Naive thymus-derived CD8-positive, alpha-beta T cell (primary cell): Measurements from ENCODE around the gene ZNF318. TPM values are rescaled to one million over a fixed set of nuclear protein-coding genes. Genes with fewer than 3 reads are reported as not detected.
"Not testable (repeated sequence)": the region's sequence is repeated elsewhere in the genome, so short reads cannot be mapped to it uniquely, and the experiment has no call there.

ENCODE experiments used
- ATAC-seq, 2 donors: fragments of 150-1000 bp; cut with Tn5 transposase in 1 of 2; sonication (Bioruptor Pico), chemical (Tn5 transposase) in 1 of 2; 1 replicate in 1 of 2; 2 replicates in 1 of 2; pipeline ENCODE4 v1.10.0; 2021; ENCODE audit warnings: mild to moderate bottlenecking in 2 of 2, moderate library complexity in 2 of 2
- POLR2A ChIA-PET: fragments of 350-600 bp; sonication (Branson Sonifier 250); formaldehyde crosslinking; loops from one replicate; lab custom pipeline; 2021; ENCODE audit warnings: antibody characterized with exemption; lab: Charles Lee
- DNase-seq, 10 donors: peaks; one replicate each; pipeline versions ENCODE4 v3.0.0 to v3.0.0-alpha.2; 2020 to 2022
- H3K27ac Mint-ChIP-seq, 10 donors: one replicate each; pipeline ENCODE4 v1.8.0; 2020 to 2022; ENCODE audit warnings: mild to moderate bottlenecking in 10 of 10, mixed read lengths in 10 of 10, moderate library complexity in 4 of 10, inconsistent platforms in 1 of 10
- H3K27me3 Mint-ChIP-seq, 5 donors: one replicate each; pipeline ENCODE4 v1.8.0; 2021 to 2022; ENCODE audit warnings: mixed read lengths in 5 of 5
- H3K36me3 Mint-ChIP-seq, 3 donors: one replicate each; pipeline ENCODE4 v1.8.0; 2020 to 2022; ENCODE audit warnings: mixed read lengths in 3 of 3, mild to moderate bottlenecking in 2 of 3, inconsistent platforms in 1 of 3
- H3K4me1 Mint-ChIP-seq, 4 donors: one replicate each; pipeline ENCODE4 v1.8.0; 2021 to 2022; ENCODE audit warnings: mixed read lengths in 4 of 4
- H3K4me3 Mint-ChIP-seq, 10 donors: one replicate each; pipeline ENCODE4 v1.8.0; 2020 to 2022; ENCODE audit warnings: mild to moderate bottlenecking in 10 of 10, mixed read lengths in 10 of 10, moderate library complexity in 6 of 10, inconsistent platforms in 1 of 10
- H3K9me3 Mint-ChIP-seq, 9 donors: one replicate each; pipeline ENCODE4 v1.8.0; 2020 to 2022; ENCODE audit warnings: mixed read lengths in 9 of 9, mild to moderate bottlenecking in 3 of 9, inconsistent platforms in 1 of 9, moderate library complexity in 1 of 9
- polyA plus RNA-seq, 3 donors: library from polyadenylated mRNA; unstranded; fragments of 300-500 nt; fragmentation: Illumina TruSeq; gene quantifications; one replicate each; pipeline ENCODE4 v1.2.3, GENCODE V29; 2021
- total RNA-seq, 8 experiments: library from RNA in 2 of 8; stranded (reverse) in 2 of 8; gene quantifications; one replicate each; pipeline ENCODE4 v1.2.3 and lab custom pipeline; 2021 to 2026

ZNF318 gene
- total and polyA plus RNA-seq, 5 experiments from 2014 or later = 3.4 to 35.0 (median 7.0) TPM

DNA sequence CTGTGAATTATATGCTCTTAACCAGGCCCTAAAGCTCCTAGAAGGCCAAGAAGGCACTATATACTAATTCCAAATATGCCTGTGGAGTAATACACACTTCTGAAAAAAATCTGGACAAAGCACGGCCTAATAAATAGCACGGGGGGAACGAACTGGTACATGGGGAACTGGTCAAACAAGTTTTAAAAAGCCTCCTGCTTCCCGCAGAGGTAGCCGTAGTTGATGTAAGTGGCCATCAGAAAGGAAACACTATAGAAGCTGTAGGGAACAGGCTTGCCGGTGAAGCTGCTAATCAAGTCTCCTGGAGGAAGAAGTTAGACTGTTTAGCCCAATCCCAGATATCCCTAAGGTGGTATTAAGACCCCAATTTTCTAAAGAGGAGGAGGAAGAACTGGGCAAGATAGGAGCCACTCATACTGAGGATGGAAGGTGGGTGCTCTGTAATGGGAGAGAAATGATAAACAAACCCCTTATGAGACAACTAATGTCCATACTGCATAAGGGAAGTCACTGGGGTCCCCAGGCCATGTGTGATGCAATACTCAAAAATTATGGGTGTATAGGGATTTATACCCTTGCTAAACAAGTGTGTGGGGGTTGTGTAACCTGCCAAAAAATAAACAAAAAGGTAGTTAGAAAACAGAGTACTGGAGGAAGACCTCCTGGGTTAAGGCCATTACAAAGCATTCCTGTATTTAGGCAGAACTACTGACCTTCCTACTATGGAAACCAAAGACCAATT lies 27.1 kb upstream of the ZNF318 start:
- DNase-seq (no peak), ATAC-seq (no peak)
- Mint-ChIP-seq H3K4me1 (peaks cover 8 to 36% (median 29%) of the 10 kb centered on the region in 4 donors), H3K9me3 (no peaks in the 10 kb centered on the region), H3K4me3 (no peak overlapping the region), H3K27ac (no peak overlapping the region), H3K36me3 (no peaks in the 10 kb centered on the region), H3K27me3 (peaks cover 0 to 19% (median under 1%) of the 10 kb centered on the region in 5 donors)
- POLR2A ChIA-PET = interaction anchor here (0.6 to 2.2 kb wide), 4 partner anchors 10 to 167 kb away, joined by 3 to 10 read pairs (median 4); no protein-coding TSS in a partner anchor

DNA sequence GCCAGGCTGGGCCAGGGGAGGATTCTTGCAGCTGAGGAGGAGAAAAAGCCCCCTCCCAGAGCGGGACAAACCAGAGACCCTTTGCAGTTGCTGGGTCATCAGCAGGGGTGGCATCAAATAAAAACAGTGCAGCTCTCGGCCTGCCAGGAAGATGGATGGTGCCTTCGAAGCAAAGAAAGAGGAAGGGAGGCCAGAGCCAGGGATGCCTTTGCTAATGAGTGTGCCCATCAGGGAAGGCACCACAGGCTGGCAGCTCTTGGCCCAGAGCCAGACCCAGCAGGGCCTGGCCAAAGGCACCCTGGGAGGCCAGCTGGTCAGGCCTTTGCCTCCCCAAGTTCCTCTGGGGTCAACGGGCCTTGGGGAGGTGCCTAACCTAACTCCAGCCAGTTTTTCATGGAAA lies 26.3 kb upstream of the ZNF318 start:
- Mint-ChIP-seq H3K4me1 (peaks cover 16 to 44% (median 37%) of the 10 kb centered on the region in 4 donors), H3K4me3 (no peak overlapping the region), H3K9me3 (no peaks in the 10 kb centered on the region), H3K27me3 (peaks cover 2 to 21% (median 3%) of the 10 kb centered on the region in 5 donors), H3K36me3 (no peaks in the 10 kb centered on the region), H3K27ac (no peak overlapping the region)
- POLR2A ChIA-PET = interaction anchor here (0.5 to 1.6 kb wide), 4 partner anchors 9 to 14 kb away, joined by 3 to 4 read pairs (median 3); no protein-coding TSS in a partner anchor
- DNase-seq (no peak), ATAC-seq (no peak)

DNA sequence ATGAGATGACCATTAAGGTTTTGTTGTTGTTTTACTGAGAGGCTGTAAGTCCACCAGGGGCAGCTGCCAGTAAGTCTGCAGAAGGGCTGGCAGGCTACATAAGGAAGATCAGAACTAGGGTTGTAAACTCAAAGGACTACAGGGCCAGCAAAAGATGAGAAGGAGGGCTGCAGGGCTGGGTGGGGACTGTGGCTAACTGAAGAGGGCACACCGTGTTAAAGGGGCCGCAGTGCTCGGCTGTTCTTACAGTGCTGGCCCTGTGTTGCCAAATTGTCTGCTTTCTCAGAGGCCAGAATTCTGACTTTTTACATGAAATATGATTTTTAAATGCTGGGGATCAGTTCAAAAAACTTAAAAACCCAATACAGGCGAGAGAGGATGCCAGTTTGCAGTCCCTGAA lies 25.5 kb upstream of the ZNF318 start:
- no peak for ATAC-seq
- peak overlapping the region in 3 of 10 donors; percentile 5 to 76 (median 14) for H3K27ac Mint-ChIP-seq
- peaks cover 21 to 52% (median 45%) of the 10 kb centered on the region in 4 donors for H3K4me1 Mint-ChIP-seq
- H3K4me3 Mint-ChIP-seq = no peak overlapping the region
- POLR2A ChIA-PET = interaction anchor here (0.7 to 5.7 kb wide), 6 partner anchors 9 to 237 kb away, joined by 3 to 29 read pairs (median 3); partner anchors contain the start of gene ZNF318
- no peaks in the 10 kb centered on the region for H3K36me3 Mint-ChIP-seq
- no peaks in the 10 kb centered on the region for H3K9me3 Mint-ChIP-seq
- DNase-seq = no peak
- H3K27me3 Mint-ChIP-seq = peaks cover 3 to 24% (median 3%) of the 10 kb centered on the region in 5 donors

DNA sequence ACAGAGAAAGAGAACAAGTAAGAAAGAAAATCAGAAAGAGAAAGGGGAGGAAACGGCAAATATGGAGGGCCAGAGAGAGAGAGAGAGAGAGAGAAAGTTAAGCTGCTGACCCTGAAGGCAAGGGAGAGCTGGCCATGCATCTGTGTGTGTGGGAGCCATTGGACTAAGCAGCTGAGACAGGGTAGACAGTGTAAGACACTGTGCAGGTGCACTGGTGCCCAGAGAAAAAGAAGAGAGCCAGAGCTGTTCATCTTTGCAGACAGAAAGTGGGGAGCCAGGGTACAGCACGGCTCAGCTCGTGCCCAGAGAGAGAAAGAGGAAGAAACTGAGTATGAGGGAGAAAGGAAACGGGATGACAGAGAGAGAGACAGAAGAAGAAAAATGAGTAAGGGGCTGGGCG lies 24.2 kb upstream of the ZNF318 start:
- peaks cover 23 to 57% (median 48%) of the 10 kb centered on the region in 4 donors for H3K4me1 Mint-ChIP-seq
- H3K36me3 Mint-ChIP-seq = no peaks in the 10 kb centered on the region
- peak overlapping the region in 1 of 10 donors; percentile 74 for H3K27ac Mint-ChIP-seq
- H3K27me3 Mint-ChIP-seq = peaks cover 3 to 27% (median 3%) of the 10 kb centered on the region in 5 donors
- POLR2A ChIA-PET = interaction anchor here (5.7 kb wide), 1 partner anchor 25 kb away, joined by 29 read pairs; the partner anchor contains the start of gene ZNF318
- DNase-seq (no peak), ATAC-seq (no peak)
- H3K4me3 Mint-ChIP-seq = peak overlapping the region in 8 of 10 donors; percentile 6 to 73 (median 21)
- H3K9me3 Mint-ChIP-seq = no peaks in the 10 kb centered on the region

DNA sequence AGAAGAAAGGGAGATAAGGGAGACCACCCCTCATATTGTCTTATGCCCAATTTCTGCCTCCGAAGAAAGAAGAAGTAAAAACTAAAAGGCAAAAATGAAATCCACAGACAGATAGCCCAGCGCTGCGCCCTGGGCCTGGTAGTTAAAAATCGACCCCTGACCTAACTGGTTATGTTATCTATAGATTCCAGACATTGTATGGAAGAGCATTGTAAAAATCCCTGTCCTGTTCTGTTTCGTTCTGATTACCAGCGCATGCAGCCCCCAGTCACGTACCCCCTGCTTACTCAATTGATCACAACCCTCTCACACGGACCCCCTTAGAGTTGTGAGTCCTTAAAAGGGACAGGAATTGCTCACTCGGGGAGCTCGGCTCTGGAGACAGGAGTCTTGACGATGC lies 23.7 kb upstream of the ZNF318 start:
- Mint-ChIP-seq H3K4me1 (peaks cover 23 to 57% (median 48%) of the 10 kb centered on the region in 4 donors), H3K27me3 (peaks cover 3 to 27% (median 3%) of the 10 kb centered on the region in 5 donors), H3K27ac (peak overlapping the region in 1 of 10 donors; percentile 74), H3K4me3 (peak overlapping the region in 9 of 10 donors; percentile 6 to 73 (median 20))
- POLR2A ChIA-PET = interaction anchor here (0.7 to 5.7 kb wide), 2 partner anchors 22 to 24 kb away, joined by 4 to 29 read pairs; partner anchors contain the start of gene ZNF318
- ATAC-seq, H3K36me3 Mint-ChIP-seq, DNase-seq, H3K9me3 Mint-ChIP-seq: not testable (repeated sequence)

DNA sequence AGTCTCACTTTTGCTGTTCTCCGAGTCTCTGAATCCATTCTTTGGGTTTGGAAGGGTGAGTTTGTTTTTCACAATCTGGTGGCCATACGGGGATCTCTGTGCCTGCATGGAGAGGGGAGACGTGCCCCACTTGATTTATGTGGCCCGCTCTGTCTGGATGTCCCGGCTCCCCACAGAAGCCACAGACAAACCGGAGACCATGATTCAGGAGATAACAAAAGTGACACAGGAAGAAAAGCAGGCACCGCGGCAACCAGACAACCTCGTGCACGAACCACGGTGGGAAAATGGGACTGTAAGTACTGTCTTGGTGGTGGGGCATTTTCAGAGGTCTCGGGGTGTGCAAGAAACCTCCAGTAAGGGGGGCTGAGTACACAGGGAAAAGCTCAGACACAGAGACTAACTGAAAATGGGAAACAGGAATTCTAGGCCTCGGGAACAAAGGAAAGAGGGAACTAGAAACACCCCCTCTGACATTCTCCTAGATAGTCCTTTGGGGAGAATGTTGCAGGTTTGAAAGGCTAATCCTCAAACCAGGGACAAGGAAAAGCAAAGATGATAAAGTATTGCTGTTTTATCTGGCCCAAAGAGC lies 22.1 kb upstream of the ZNF318 start:
- Mint-ChIP-seq H3K4me3 (peak overlapping the region; percentile 17 to 89 (median 78)), H3K27ac (peak overlapping the region in 7 of 10 donors; percentile 15 to 77 (median 45)), H3K27me3 (peaks cover 3 to 27% (median 3%) of the 10 kb centered on the region in 5 donors), H3K9me3 (no peaks in the 10 kb centered on the region), H3K36me3 (no peaks in the 10 kb centered on the region), H3K4me1 (peaks cover 23 to 55% (median 41%) of the 10 kb centered on the region in 4 donors)
- POLR2A ChIA-PET = interaction anchor here (0.7 to 5.7 kb wide), 2 partner anchors 8 to 23 kb away, joined by 3 to 29 read pairs; partner anchors contain the start of gene ZNF318
- peak in 7 of 10 donors; percentile 30 to 56 (median 46) for DNase-seq
- peak; percentile 85 to 87 for ATAC-seq

DNA sequence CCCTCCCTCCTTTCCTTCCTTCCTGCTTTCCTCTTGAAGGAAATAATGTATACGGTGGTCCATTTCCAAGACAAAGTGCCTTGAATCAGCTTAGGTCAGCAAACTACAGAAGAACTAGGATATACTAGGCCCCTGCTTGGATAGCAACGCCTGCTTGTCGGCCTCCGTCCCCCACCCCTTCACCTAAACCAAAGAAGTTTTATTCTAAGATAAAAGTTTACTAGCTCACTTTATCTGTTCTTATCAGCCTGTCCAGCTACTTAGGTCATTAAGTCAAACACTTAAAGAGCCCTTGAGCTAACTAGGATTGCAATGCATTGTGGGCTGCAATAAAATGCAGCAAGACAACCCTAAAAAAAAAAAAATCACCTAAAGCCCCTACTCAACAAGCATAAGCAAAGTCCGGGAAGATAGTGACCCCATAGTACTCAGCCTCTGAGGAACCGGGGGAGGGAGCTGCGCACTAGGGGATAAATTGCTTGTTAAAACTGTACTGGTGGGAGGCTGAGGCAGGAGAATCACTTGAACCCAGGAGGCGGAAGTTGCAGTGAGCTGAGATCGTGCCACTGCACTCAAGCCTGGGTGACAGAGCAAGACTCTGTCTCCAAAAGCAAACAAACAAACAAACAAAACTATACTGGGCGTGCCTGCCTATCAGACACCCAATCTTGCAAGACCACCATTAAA lies 21.4 kb upstream of the ZNF318 start:
- DNase-seq, ATAC-seq, H3K36me3 Mint-ChIP-seq, H3K9me3 Mint-ChIP-seq: not testable (repeated sequence)
- Mint-ChIP-seq H3K27ac (peak overlapping the region in 6 of 10 donors; percentile 3 to 77 (median 53)), H3K4me1 (peaks cover 27 to 58% (median 46%) of the 10 kb centered on the region in 4 donors), H3K4me3 (peak overlapping the region; percentile 17 to 89 (median 78)), H3K27me3 (peaks cover 3 to 27% (median 3%) of the 10 kb centered on the region in 5 donors)
- POLR2A ChIA-PET = interaction anchor here (5.7 kb wide), 1 partner anchor 22 kb away, joined by 29 read pairs; the partner anchor contains the start of gene ZNF318

DNA sequence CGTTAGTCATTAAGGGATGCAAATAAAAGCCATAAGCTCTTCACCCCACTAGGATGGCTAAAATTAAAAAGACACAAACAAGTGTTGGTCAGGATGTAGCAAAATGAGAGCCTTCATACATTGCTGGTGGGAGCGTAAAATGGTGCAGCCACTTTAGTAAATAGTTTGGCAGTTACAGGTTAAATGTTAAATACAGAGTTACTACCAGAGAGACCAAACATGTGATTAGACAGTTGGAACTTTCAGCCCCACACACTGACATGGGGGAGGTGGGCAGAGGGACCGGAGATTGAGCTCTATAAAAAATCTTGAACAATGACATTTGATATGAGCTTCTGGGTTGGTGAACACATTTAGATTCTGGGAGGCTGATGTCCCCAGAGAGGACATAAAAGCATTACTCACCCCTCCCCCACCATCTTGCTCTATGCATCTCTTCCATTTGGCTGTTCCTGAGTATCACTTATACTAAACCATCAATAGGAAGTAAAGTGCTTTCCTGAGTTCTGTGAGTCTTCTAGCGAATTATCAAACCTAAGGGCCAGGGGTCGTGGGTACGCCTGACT lies 20.4 kb upstream of the ZNF318 start:
- Mint-ChIP-seq H3K9me3 (no peaks in the 10 kb centered on the region), H3K27me3 (peaks cover 3 to 27% (median 3%) of the 10 kb centered on the region in 5 donors), H3K4me1 (peaks cover 27 to 69% (median 56%) of the 10 kb centered on the region in 4 donors), H3K36me3 (no peaks in the 10 kb centered on the region), H3K4me3 (peak overlapping the region in 1 of 10 donors; percentile 1), H3K27ac (no peak overlapping the region)
- no peak for DNase-seq
- no peak for ATAC-seq
- POLR2A ChIA-PET = interaction anchor here (5.7 kb wide), 1 partner anchor 21 kb away, joined by 29 read pairs; the partner anchor contains the start of gene ZNF318

DNA sequence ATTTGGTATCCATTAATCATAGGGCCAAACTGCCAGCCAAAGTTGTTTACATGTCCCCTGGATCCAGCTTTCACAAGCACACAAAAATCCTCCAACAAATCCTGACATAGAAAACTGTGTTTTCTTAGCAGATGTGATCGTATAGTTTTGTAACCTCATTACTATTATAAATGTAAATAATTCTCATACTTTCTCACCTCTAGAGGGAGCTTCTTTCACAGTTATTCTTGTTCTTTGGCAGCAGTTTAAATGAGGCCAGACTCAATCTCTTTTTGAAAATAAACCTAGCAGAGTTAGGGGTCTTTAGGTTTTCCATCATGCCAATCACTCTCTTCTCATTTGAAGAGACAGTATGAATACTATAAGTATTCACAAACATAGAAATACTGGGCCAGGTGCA lies 17.0 kb upstream of the ZNF318 start:
- Mint-ChIP-seq H3K4me1 (peaks cover 28 to 71% (median 66%) of the 10 kb centered on the region in 4 donors), H3K9me3 (no peaks in the 10 kb centered on the region), H3K27me3 (peaks cover 2 to 13% (median 3%) of the 10 kb centered on the region in 5 donors), H3K36me3 (no peaks in the 10 kb centered on the region), H3K27ac (peak overlapping the region in 8 of 10 donors; percentile 26 to 88 (median 52)), H3K4me3 (no peak overlapping the region)
- ATAC-seq (no peak), DNase-seq (peak in 2 of 10 donors; percentile 45 to 62)
- POLR2A ChIA-PET = interaction anchor here (0.6 to 10.2 kb wide), 5 partner anchors 9 to 162 kb away, joined by 3 to 146 read pairs (median 4); partner anchors contain the start of genes ABCC10 and ZNF318

DNA sequence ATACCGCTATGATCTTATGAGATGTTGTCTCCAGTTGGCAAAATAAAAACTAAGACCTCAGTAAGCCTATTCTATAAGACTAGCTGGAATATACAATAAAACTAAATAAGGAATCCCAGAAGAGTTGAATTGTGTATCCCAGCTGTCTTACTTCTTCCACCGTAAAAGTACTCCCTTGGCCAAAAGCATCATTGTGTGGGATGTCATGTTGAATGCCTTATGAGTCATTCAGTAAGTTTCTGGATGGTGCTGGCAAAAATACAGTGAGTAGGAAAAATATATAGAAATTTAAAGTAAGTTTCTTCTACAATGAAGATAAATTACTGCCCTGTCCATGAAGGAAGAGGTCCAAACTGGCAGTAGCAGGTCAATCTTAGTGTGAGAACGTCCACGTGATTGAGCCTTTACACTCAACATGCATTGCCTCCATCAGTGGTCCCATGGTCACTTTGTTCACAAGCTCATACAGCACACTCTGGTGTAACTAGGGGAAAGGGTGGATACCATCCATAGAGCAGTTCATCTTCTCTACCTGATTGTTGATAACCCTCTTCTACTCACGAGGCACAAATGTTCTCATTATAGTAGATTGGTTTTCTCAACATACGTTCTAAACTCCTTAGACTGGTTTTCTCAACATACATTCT lies 13.7 kb upstream of the ZNF318 start:
- H3K27me3 Mint-ChIP-seq = peaks cover 0 to 2% (median 0%) of the 10 kb centered on the region in 5 donors
- no peaks in the 10 kb centered on the region for H3K36me3 Mint-ChIP-seq
- POLR2A ChIA-PET = interaction anchor here (0.7 to 10.2 kb wide), 16 partner anchors 9 to 454 kb away, joined by 3 to 146 read pairs (median 3); partner anchors contain the start of genes ABCC10, CNPY3, LRRC73 and TJAP1
- H3K27ac Mint-ChIP-seq = peak overlapping the region; percentile 81 to 99 (median 92)
- ATAC-seq (no peak), DNase-seq (no peak)
- H3K9me3 Mint-ChIP-seq = no peaks in the 10 kb centered on the region
- H3K4me1 Mint-ChIP-seq = peaks cover 17 to 78% (median 58%) of the 10 kb centered on the region in 4 donors
- peak overlapping the region; percentile 45 to 80 (median 72) for H3K4me3 Mint-ChIP-seq

DNA sequence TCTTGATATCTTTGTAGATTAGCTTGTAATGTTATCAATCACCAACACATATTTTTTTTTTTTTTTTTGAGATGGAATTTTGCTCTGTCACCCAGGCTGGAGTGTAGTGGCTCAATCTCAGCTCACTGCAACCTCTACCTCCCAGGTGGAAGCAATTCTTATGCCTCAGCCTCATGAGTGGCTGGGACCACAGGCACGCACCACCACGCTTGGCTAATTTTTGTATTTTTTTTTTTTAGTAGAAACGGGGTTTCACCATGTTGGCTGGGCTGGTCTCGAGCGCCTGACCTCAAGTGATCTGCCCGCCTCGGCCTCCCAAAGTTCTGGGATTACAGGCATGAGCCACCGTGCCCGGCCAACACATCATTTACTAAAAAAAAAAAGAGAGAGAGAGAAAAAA lies 11.4 kb upstream of the ZNF318 start:
- H3K4me1 Mint-ChIP-seq = peaks cover 16 to 85% (median 58%) of the 10 kb centered on the region in 4 donors
- H3K9me3 Mint-ChIP-seq, H3K4me3 Mint-ChIP-seq, DNase-seq, H3K36me3 Mint-ChIP-seq, ATAC-seq, H3K27me3 Mint-ChIP-seq: not testable (repeated sequence)
- H3K27ac Mint-ChIP-seq = peak overlapping the region in 3 of 10 donors; percentile 5 to 47 (median 34)
- POLR2A ChIA-PET = interaction anchor here (10.2 kb wide), 1 partner anchor 12 kb away, joined by 146 read pairs; the partner anchor contains the start of gene ZNF318
